Skeletal muscle tissue (tissue), 4 donors: ENCODE measurements around the gene TLL2. TPM values are rescaled to one million over a fixed set of nuclear protein-coding genes. Genes with fewer than 3 reads are reported as not detected.

Experiments used
- H3K27ac ChIP-seq: one replicate; pipeline ENCODE4 v1.7.0; 2013; ENCODE audit warnings: mild to moderate bottlenecking, low read depth, low read length, inconsistent platforms
- H3K27me3 ChIP-seq, 3 donors: one replicate each; pipeline ENCODE4 v1.7.0; 2013; ENCODE audit warnings: low read length in 3 of 3; ENCODE audit not compliant: control insufficient read depth in 3 of 3, insufficient read depth in 3 of 3
- H3K36me3 ChIP-seq, 3 donors: one replicate each; pipeline ENCODE4 v1.7.0; 2013; ENCODE audit warnings: low read length in 3 of 3; ENCODE audit not compliant: control insufficient read depth in 3 of 3, insufficient read depth in 3 of 3
- H3K4me1 ChIP-seq, 3 donors: one replicate each; pipeline ENCODE4 v1.7.0; 2013; ENCODE audit warnings: low read length in 3 of 3, mild to moderate bottlenecking in 3 of 3; ENCODE audit not compliant: control insufficient read depth in 3 of 3, insufficient read depth in 3 of 3
- H3K4me3 ChIP-seq, 3 donors: one replicate each; pipeline ENCODE4 v1.7.0; 2013; ENCODE audit warnings: low read length in 3 of 3
- H3K9ac ChIP-seq, 3 donors: one replicate each; pipeline ENCODE4 v1.7.0; 2013; ENCODE audit warnings: low read length in 3 of 3, mild to moderate bottlenecking in 3 of 3, moderate library complexity in 2 of 3, low read depth in 1 of 3
- H3K9me3 ChIP-seq, 3 donors: one replicate each; pipeline ENCODE4 v1.7.0; 2013; ENCODE audit warnings: low read length in 3 of 3; ENCODE audit not compliant: control insufficient read depth in 3 of 3
- total RNA-seq: library from RNA; depleted of rRNA; stranded (reverse); fragments of >200 nt; gene quantifications from one replicate; pipeline ENCODE4 v1.2.3, GENCODE V29; 2014
- donor health status: Osteomylitis.

Gene TLL2
- total RNA-seq, 1 donor from 2014 or later, result 0.52 TPM

DNA sequence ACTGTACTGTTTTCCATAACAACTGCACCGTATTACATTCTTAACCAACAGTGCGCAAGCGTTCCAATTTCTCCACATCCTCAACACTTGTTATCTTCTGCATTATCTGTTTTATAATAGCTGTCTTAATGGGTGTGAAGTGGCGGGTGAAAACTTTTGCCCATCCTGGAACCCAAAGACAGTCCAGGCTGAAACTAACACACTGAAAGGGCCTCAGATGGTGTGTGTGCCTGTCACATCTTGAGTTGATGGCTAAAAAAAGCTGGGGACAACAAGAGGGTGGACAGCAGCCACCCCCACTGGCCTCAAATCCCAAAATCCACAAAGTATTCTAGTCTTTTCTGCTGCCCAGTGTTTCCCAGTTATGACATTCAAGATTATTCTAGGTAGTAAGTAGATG, 174.3 kb downstream of the TLL2 start:
- Histone ChIP-seq H3K27me3 (peaks cover 0 to 4% (median 0%) of the 10 kb centered on the region in 3 donors), H3K9ac (no peak overlapping the region), H3K4me3 (no peak overlapping the region), H3K36me3 (no peaks in the 10 kb centered on the region), H3K27ac (no peak overlapping the region), H3K4me1 (no peaks in the 10 kb centered on the region), H3K9me3 (no peaks in the 10 kb centered on the region)

DNA sequence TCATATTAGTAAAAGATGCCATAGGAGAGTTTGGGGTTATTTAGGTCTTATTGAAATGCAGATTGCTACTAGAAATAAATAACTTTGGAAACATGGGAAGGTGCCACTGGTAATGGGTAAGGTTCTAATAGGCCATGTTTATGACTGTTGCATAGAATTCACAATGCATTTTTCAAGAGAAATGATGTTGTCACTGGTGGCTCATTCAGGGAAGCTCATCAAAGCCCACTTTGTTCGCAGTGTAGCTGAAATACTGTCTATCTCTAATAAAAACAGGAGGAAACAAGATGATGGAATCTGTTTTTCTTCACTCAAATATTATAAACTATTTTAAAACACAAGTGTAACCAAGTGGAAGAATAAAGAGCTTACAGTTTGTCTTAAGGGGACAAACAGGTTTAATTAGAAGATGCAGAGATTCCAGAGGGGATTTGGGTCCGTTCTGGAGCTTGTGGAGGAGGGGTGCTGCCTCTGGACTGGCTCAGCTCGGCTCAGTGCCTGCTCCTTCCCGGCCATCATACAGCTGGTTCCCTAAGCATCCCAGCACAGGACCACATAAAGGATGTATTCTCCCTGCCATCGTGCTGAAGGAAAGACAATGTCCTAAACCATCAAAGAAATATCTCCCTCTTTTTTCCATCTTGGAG, 175.3 kb downstream of the TLL2 start:
- Histone ChIP-seq H3K4me1 (no peaks in the 10 kb centered on the region), H3K4me3 (no peak overlapping the region), H3K9me3 (no peaks in the 10 kb centered on the region), H3K27ac (no peak overlapping the region), H3K36me3 (no peaks in the 10 kb centered on the region), H3K9ac (no peak overlapping the region), H3K27me3 (peaks cover 0 to 4% (median 2%) of the 10 kb centered on the region in 3 donors)

DNA sequence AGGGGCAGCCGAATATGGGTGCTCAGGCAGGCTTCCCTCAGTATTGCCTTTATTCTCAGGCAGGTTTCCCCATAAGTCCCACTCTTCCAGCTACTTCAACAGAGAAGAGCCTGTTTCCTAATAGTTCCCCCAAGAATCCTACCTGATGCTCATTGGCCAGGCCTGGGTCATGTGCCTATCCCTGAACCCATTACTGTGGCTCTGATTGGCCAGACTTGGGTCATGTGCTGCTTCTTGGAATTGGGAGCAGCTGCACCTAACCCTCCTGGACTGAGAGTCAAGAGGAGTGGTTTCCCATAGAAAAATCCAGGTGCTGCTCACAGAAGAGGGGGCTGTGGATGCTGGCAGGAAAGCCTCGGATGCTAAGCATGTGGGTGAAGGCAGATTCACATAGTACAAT, 176.6 kb downstream of the TLL2 start:
- peaks cover 2 to 5% (median 4%) of the 10 kb centered on the region in 3 donors for H3K27me3 ChIP-seq
- no peaks in the 10 kb centered on the region for H3K36me3 ChIP-seq
- H3K27ac ChIP-seq, result no peak overlapping the region
- no peak overlapping the region for H3K9ac ChIP-seq
- H3K9me3 ChIP-seq, result no peaks in the 10 kb centered on the region
- no peaks in the 10 kb centered on the region for H3K4me1 ChIP-seq
- no peak overlapping the region for H3K4me3 ChIP-seq

DNA sequence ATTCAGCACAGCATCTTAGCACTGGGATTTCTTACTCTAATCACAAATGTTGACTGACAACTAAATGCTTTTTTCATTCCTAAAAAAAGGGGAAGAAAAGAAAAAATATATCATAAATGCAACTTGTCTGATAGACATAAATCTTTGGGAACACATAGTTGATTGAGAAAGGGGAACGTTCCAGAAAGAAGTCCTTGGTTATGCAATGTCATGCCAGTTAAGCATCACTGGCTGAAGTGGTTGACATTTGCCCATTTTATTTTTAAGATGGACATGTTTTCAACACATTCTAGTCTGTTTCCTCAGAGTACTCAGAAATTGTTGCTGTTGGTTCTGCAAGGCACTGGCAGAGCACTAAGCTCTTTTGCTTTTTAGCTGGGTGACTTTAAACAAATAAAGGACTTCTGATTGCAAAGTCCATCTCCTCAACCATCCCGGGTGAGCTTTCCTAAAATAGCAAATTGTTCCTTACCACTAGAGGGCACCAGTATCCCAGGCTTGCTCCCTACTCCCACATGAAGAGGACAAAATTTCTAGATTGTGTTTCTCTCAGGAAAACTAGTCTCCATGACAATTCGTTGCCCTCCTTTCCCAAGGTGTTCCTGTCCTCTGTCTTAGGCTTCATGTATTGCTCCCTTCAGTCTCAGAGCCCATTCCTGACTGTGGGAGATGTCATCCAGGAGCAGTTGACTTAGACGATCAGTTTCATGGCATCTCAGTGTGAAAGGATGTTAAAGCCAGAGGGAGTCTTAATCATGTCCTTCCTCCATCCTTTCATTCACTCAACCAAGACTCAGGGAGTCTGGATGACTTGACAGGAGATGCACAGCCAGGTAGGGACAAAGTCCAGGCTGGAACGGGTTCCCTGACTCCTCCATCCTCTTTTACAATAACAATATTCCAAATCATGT, 178.9 kb downstream of the TLL2 start:
- Histone ChIP-seq H3K27me3 (peaks cover 4 to 13% (median 7%) of the 10 kb centered on the region in 3 donors), H3K9ac (no peak overlapping the region), H3K9me3 (no peaks in the 10 kb centered on the region), H3K27ac (no peak overlapping the region), H3K4me3 (no peak overlapping the region), H3K36me3 (no peaks in the 10 kb centered on the region), H3K4me1 (no peaks in the 10 kb centered on the region)

DNA sequence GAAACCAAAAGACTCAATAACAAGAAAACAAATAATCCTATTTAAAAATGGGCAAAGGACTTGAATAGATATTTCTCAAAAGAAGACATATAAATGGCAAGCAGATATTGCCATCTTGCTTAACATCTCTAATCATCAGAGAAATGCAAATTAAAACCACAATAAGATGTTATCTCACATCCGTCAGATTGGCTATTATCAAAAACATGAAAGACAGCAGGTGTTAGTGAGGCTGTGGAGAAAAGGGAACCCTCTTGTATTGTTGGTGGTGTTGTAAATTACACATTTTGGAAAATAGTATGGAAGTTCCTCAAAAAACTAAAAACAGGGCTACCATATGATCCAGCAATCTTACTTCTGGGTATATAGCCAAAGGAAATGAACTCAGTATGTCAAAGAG, 180.6 kb downstream of the TLL2 start:
- no peaks in the 10 kb centered on the region for H3K9me3 ChIP-seq
- H3K36me3 ChIP-seq, result no peaks in the 10 kb centered on the region
- no peak overlapping the region for H3K9ac ChIP-seq
- peaks cover 4 to 13% (median 7%) of the 10 kb centered on the region in 3 donors for H3K27me3 ChIP-seq
- H3K27ac ChIP-seq, result no peak overlapping the region
- no peak overlapping the region for H3K4me3 ChIP-seq
- no peaks in the 10 kb centered on the region for H3K4me1 ChIP-seq

DNA sequence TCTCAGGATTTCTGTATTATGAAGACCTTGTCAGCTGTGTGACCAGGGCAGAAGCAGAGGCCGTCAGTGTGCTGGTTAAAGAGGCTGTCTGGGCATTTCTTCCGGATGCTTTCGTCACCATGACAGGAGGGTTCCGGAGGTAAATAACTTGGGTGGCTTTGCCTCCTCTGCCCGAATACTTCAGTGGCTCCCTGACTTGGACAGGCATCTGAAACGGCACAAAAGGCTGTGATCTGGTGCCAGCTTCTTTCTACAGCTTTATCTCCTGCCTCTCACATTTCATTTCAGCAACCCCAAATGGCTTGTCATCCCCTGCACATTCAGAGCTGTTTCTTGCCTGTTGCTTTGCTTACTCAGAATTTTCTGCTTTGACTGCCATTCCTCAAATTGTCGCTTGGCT, 186.3 kb downstream of the TLL2 start:
- H3K9ac ChIP-seq, result no peak overlapping the region
- H3K36me3 ChIP-seq, result no peaks in the 10 kb centered on the region
- no peak overlapping the region for H3K27ac ChIP-seq
- H3K4me3 ChIP-seq, result no peak overlapping the region
- H3K27me3 ChIP-seq, result peaks cover 3 to 14% (median 9%) of the 10 kb centered on the region in 3 donors
- no peaks in the 10 kb centered on the region for H3K9me3 ChIP-seq
- no peaks in the 10 kb centered on the region for H3K4me1 ChIP-seq

DNA sequence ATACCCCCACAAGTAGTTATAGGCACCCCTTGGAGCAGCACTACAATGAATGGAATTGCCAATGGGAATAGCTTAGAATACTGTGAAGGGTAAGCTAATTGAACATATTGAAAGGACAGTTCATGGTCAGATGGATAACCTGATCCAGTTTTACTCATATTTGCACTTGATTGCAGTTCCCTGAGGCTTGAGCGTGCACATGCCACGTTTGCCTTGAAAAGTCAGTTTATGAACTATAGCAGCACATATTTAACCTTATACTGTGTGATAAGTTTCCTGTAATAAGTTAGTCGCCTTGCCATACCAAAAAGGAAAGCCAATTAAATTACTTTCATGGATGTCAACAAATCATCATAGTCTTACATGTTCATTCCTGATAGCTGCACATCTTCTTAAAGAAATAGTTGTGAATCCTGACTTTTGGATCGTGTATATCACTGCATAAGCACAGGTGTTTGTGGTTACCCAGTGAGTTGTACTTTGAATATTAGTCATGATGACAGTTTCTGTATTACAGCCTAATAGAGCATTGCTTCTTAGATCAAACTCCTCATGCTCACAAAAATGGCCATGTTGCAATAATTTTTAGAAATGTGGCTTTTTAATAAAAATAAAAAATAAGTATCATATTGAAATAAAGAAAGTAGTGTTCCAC, 187.9 kb downstream of the TLL2 start:
- Histone ChIP-seq H3K4me3 (no peak overlapping the region), H3K9me3 (no peaks in the 10 kb centered on the region), H3K4me1 (no peaks in the 10 kb centered on the region), H3K27me3 (peaks cover 3 to 11% (median 8%) of the 10 kb centered on the region in 3 donors), H3K9ac (no peak overlapping the region), H3K36me3 (no peaks in the 10 kb centered on the region), H3K27ac (no peak overlapping the region)

DNA sequence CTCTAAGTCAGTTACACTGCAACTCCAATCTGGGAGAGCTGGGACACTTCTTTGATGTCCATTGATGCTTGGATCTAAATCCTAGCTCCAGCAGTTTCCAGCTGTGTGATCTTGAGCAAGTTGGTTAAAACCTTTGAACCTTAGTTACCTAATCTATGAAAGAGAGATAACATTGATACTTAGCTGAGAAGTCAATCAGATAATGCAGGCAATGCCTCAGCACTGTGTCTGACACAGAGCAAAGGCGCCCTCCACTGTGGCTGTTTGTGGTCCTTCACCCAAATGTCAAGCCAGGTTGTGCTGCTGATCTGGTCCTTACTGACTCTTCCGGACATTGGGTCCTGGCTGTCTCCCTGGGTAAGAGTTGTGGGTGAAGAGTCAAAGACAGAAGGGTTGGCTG, 189.3 kb downstream of the TLL2 start:
- Histone ChIP-seq H3K9me3 (no peaks in the 10 kb centered on the region), H3K27me3 (peaks cover 3 to 7% (median 4%) of the 10 kb centered on the region in 3 donors), H3K27ac (no peak overlapping the region), H3K4me1 (no peaks in the 10 kb centered on the region), H3K36me3 (no peaks in the 10 kb centered on the region), H3K4me3 (no peak overlapping the region), H3K9ac (no peak overlapping the region)

DNA sequence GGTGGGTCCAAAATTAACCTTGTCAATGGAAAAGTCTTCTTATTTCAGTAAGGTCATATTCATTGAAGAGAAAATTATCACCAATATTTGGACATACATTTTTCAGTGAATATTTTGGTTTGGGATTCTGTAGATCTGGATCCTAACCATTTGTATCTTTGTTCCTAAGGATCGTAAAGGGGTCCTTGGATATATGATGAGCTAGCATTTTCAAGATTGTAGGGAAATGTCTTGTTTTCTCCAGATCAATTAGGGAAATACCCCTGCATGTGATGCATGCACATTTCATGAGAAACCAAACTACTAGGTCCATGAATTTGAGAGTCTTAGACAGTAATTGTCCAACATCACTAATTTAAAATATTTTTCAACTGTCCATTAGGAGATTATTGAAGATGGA, 191.5 kb downstream of the TLL2 start:
- H3K9ac ChIP-seq, result no peak overlapping the region
- H3K27me3 ChIP-seq, result peaks cover 0 to 7% (median 0%) of the 10 kb centered on the region in 3 donors
- H3K4me3 ChIP-seq, result no peak overlapping the region
- no peaks in the 10 kb centered on the region for H3K9me3 ChIP-seq
- no peak overlapping the region for H3K27ac ChIP-seq
- H3K4me1 ChIP-seq, result no peaks in the 10 kb centered on the region
- no peaks in the 10 kb centered on the region for H3K36me3 ChIP-seq

DNA sequence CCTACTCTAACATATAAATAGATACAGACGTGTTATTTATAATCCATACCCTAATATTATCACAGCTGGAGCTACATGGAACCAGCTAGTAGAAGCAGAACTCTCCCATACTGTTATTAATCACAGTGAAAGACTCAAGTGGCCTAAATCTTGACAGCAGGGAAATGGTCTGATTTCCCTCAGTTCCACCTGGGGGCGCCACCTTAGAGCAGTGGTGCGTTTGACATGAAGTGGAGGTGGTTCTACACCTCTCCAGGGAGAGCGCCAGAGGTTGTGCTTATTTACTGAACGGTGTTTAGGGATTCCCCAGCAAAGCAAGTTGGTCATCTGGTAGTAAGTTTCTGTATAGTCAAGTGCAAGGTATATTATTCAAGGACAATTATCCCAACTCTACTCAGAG, 191.9 kb downstream of the TLL2 start:
- Histone ChIP-seq H3K9ac (no peak overlapping the region), H3K4me1 (no peaks in the 10 kb centered on the region), H3K27me3 (peaks cover 0 to 7% (median 0%) of the 10 kb centered on the region in 3 donors), H3K27ac (no peak overlapping the region), H3K9me3 (no peaks in the 10 kb centered on the region), H3K36me3 (no peaks in the 10 kb centered on the region), H3K4me3 (no peak overlapping the region)
